Activated T-cell treated with anti-CD3 and anti-CD28 coated beads, Interleukin-2, amount 50 U/mL, for 1 hour (primary cell): ENCODE measurements around the gene SLC10A2.

ENCODE experiments used
- DNase-seq: peaks from one replicate; pipeline ENCODE4 v3.0.0-alpha.2; 2020

The SLC10A2 gene

DNA sequence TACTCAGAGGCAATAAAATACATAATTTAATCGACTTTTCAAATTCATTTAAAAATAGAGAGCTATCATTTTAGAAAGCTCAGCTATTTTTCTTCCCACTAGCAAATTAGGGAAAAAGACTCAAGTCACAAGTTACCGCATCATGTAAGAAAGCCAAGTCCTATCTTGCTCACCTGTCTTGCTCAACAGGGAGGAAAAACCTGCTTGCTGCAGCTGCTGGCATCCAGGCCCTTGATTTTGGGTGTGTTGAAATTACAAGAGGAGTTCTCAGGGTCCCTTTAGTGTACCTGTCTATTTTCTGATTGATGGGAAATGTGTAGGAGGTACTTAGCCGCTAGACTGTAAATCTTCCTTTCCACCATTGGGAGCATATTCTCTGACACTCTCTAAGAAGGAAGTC is 22.2 kb downstream of the SLC10A2 start:
- no peak for DNase-seq

DNA sequence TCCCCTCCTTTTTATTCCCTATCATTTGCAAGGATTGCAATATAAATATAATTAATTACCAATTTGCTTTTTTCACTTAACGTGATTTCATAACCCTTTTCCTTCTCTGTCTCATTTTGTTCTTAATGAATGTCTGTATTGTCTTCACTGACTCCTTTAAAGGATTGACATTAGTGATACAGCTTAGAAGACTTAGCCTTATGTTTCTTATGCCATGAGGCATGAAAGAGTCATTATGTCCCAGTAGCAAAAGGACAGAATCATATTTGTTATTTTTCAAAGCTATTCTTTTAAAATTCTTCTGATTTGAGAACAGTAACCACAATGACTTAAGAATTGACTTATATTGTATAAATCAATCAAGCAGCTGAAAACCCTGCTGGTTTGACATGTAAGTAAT is 26.2 kb downstream of the SLC10A2 start:
- DNase-seq: no peak

DNA sequence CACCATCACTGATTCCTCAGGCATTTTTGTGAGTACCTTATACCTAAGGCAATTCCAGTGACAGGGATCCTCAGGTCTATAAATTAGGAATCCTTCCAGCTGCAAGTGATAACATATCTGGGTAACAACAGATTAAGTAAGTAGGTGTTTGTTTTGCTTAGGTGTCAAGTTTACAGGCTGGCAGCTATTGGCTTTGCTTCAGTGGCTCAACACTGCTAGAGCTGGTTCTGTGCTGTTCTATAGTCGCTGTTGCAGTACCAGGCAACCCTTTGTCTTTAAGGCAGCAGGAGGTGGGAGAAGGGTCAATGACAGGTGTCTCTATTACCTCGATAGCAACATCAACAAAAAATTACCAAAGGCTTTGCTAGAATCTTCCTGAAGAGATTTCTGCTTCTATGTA is 27.0 kb downstream of the SLC10A2 start:
- no peak for DNase-seq

DNA sequence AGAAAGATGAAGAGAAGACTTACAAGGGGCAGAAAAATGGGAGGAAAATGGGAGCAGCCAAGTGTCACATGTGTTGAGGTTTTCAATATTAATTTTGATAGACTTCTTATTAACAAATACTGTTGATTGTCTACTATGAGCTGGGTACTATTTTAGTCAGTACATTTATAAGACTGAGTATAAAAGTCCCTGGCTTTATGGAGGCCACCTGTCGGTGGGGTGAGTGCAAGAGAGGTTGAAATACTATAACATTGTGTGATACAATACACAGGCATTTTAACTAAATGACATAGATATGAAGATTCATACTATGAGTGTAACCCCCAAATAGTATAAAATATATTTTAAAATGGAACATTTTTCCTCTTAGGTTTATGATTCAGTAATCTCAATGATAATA is 29.9 kb downstream of the SLC10A2 start:
- no peak for DNase-seq

DNA sequence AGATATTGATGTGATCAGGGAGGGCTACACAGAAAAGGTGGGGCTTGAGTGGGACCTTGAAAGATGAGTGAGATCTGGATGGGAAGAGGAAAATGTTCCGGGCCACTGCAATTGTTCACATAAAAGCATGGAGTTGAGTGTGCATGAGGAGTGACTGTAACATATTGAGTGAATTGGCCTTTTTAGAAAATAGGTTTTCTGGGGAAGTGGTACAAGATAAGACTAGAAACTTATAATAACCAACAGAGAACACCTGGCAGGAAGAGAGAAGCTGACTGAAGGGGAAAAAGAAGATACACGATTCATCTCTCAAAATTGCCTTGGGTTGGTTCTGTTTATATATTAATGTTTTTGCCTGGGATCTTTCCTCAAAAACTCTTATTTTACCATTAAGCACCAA is 32.2 kb downstream of the SLC10A2 start:
- no peak for DNase-seq

DNA sequence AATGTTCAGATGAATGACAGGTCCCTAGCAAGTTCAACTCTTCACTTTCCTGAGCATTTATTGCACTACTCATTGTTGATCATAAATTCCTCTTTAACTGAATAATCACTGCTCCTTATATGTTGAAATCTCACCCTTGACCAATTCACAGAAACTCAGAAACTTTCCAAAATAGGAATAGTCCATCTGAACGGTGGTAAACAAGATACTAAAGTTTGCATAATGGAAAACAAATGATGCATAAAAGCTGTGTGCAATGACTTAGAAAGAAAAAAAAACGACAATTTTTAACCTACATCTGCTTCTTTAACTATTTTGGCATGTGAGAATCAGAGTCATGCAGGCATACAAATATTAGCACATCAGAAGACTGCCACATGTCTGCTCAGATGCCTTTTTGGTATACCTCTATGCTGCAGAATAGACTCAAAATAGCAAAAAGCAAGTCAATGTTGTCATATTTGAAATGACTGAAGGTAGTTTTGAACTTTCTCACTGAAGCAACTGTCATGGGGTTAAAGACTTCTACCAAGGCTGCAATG is 34.8 kb downstream of the SLC10A2 start:
- no peak for DNase-seq

DNA sequence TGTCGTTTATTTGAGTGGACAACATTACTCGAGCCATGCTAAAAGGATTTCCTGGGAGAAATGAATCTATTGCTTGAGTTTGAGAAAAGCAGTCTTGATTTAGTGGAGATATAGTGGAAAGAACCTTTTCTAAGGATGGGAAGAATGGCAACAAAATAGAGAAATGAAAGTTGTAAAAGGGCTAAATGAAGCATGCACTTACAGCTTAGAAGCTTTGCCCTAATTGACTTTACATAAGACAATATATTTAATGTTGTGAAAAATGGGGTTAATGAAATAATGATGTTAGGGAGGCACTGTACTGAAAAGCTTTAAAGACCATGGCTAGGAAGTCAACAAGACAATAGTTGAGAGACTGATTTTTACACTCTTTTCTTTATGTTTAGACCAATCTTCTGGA is 35.4 kb downstream of the SLC10A2 start:
- DNase-seq: no peak

DNA sequence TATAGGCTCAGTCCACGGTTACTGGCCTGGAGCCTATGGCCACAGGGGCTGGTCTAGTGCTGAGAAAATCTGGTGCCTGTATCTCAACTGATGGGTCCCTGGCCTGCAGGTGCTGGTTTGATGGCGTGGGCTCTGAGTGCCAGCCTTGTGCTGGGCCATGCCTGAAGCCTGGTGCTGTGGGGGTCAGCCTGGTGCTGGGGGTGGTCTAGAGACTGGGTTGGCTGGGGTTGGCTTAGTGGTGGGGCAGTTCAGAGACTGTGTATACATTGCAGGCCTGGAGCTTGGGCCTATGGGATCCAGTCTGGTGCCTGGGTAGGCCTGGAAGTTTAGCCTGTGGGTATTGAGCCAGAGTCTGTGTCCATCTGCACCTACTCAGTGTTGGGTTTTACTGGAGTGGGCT is 36.4 kb downstream of the SLC10A2 start:
- no peak for DNase-seq

DNA sequence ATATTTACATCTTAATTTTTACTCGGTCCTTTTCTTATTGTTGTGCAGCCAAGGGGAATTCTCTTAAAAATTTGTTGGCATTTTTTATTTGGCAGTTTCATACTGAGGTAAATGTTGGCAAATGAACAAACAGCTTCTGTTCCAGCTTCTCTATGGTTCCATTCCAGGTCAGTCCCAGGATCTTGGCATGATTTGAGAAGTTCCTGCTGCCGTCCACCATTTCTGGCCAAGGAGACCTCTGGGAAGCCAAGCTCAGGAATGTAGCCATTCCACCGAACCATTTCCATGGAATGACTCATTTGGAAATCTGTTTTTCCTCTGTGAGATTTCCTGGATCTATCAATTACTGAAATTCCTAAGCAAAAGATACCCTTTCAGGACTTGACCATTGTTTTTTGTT is 43.9 kb downstream of the SLC10A2 start:
- DNase-seq: no peak

DNA sequence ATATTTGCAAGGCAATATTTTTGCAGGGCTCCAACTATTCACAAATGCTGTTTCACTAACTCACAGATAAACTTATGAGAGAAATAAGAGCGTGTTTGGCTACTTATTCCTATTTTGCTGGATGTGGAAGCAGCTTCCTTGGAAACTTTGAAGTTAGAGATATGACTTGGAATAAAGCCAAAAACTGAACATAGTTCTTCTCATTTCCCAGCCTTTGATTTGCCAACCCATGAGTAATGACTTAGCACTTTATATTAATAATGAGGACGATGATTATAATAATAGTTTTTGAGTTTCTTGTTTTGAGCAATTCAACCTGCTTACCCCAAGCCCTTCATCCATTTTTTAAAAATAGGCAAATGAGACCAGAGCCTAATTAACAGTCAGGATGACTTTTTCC is 47.7 kb downstream of the SLC10A2 start:
- DNase-seq: no peak

DNA sequence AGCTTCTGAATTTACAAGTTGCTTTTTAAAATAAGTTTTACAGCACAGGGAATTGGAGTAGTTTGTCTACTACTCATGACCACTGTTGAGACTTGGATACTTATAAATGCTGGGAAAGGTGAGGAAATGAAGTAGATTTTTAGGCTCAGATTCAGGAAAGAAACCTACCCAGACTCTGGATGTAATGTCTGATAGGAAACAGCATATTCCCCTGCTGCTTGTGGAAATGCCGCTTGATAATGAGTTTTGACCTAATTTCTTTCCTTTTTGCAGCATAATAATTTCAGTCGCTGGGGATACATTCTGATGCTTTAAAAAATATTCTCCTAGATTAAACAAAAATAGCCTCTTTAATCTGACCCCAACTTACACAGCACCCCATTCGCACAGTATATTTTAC is 53.6 kb downstream of the SLC10A2 start:
- DNase-seq: no peak

DNA sequence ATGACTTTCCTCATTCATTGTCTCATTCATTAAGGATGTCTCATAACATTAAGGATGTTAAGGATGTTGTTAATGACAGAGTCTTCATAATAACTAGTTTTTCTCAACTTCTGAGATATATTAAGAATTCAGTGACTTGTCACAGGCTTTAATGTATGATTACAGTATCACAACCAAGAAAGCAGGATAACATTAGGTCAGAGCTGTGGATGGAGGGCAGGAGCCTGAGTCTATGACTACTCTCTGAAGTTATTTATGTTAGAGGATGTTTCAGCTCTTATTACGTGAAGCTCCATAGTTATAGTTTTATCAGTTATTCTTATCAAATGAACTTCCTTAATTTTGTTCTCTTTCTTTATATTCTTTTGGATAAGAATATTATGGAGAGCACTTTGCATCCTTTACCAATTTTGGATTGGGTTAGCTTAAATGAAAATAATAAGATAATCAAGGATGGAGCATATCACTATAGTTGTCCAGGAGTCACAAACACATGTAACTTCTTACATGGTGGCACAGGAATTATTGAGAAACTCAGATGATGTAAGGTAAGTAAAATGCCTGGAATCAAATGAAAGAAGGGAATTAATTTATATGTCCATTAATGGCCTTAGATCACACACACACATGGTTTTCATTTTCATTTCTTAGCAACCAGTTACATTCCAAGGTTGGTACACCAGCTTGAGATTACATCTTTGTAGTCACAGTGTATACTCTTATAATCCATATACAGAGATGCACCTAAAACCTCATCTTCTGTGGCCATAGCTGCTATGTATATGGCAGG is 57.0 kb downstream of the SLC10A2 start:
- no peak for DNase-seq

DNA sequence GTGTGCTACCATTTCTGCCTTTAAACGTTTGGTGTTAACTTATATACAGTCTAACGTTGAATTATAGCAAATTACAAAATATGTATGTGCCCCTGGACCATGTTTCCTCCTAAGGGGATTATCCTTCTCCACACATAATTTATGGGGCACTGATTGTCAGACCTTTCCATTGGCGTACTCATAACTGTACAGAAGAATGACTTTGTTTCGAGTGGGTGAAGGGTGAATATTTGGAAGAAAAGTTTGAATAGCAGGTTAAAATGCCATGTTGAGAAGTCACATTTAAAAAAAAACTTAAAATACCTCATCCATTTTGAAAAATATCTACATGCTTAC is 58.8 kb downstream of the SLC10A2 start:
- no peak for DNase-seq

DNA sequence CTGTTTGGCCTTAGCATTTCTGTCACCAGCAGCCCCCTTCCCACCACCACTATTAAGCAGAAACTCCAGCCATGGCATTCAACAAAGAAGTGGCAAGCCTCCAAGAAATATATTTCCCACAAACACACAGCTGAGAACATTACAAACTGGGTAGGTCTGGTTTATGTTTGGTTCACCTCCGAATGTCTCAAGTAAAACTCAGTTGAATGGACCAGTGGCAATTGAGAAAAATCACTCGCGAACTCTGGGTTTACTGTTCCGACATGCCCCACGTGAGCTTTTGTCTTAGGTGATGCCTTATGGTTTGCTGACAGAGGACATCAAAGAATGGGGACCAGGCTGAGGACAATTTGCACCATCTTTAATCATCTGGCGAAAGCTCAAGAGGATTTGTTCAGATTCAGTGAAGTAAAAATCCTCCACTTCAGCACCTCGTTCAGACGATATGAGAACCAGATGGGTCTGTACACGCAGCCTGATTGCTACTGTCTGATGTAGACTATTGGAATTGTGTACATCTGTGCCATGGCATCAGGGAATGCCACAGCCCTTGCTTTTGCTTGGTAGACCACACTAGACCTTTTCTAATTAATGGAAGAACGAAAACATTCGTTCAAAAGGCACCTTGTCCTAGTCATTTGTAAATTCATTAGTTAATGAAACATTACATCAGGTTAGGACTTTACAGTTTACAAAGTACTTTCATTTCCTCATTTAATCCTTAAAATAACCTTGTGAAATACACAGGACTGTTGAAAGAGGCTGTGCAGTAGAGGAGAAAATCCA is 59.4 kb downstream of the SLC10A2 start:
- DNase-seq: no peak

DNA sequence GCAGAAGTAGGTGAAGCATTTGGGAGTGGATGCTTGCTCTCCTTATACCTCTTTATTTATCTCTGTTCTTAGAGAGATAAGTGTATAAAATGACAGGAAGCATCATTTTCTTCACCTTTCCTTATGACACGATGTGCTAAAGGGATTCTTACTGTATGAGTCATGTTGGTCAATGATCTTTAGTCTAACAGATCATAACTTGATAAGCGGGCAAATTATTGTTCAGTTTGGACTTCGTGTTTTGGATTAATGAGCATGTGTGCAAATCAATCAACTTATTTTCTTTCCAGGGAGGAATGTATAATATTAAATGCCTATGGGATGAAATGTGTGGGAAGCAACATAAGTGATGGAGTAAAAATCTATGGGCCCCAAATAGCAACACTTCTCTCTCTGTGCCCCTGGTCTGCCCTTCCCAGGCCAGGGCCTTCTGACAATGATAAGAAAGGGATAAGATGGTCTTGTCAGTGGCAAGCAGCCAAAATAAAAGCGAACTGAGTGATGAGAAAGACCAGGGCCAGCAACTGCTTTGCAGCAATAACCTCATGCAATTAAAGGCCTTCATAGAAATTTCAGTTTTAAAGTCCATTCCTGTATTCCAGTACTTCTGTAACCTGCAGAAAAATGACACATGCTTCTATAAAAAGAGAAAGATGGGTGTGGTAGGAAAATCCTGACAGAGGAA is 61.4 kb downstream of the SLC10A2 start:
- no peak for DNase-seq

DNA sequence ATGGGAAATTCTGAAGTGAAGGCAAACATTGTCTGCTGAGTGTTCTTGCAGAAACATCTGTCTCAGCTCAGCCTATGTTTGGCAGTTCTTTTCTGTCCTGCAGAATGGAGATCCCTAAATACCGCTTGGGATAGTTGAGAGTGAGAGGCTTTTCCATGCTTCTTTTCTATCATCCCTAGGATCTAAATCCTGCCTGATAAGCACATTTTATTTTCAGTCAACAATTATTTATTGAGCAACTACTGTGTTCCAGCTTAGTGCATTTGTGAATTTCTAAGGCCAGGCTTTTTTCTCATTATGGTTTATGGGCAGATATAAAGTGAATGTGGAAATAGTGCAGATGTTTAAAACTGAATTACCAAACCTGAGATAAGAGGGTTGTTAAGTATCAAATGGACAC is 62.6 kb downstream of the SLC10A2 start:
- DNase-seq: no peak

DNA sequence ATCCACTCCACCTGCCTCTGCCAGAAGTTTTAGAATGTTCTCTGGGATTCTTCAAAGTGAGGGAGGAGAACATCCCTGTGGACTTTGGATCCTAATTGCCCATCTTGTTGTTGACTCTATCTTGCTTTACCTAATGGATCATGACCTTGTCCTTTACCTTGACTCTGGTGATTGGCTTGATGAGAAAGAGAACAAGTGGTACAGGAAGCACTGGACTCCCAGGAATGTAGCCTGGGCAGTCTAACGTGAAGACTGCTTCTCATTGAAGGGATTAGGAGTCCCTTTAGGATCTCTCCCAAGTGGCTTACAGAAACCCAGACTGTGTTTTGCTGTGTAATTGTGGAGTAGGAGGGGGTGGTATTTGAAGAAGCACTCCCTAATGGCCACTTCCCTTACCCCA is 63.9 kb downstream of the SLC10A2 start:
- no peak for DNase-seq

DNA sequence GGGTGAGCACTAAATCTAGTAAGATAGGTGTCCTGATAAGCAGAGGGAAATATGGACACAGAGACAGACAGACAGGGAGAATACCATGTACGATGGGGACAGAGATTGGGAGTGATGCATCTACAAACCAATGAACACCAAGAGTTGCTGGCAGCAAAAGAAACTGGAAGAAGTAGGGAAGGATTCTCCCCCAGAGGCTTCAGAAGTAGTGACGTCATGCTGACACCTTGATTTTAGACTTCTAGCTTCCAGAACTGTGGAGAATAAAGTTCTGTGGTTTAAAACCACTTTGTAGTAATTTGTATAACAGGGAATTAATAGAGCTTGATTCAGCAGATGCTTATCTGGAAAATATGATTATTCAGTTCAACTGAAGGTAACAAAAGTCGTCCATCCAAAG is 66.1 kb downstream of the SLC10A2 start:
- DNase-seq: no peak

DNA sequence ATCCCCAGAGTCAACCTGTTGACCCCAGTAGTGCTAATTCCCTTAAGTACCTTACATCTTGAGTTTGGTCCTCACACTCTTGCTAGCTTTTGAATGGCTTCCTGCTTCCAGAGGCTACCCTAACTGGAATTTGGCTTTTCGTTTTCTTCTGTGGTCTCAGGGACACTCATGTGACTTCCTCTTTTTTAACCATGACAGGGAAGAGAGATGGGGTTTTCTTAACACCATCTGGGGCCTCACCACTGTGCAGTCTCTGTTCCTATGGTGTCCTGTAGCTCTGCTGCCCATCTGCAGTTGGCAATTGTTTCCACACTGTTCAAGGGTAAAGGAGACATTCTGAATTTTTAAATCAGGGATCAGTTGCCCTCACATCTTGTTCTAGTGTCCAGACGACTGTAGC is 66.7 kb downstream of the SLC10A2 start:
- DNase-seq: no peak
